ENCODE results near the gene GPR137B.

DNA sequence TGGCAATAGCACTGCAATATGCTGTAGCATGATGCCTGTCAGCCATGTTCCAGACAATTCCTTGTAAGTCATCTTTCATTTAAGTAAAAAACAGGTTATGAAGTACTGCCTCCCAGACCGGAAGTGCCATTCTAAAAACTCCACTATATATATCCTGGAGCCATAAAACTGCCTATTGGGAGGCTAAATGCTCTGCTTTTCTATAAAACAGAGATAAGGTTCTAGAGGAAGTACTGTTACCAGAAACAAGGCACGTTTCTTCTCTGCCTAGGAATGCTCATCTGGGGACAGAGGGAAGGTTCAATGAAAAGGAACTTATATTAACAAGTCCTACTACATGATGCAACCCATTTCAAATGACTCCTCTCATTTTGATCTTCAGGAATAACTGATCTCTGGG is 66.8 kb downstream of the GPR137B start:
- TF ChIP-seq, protein P1, sequence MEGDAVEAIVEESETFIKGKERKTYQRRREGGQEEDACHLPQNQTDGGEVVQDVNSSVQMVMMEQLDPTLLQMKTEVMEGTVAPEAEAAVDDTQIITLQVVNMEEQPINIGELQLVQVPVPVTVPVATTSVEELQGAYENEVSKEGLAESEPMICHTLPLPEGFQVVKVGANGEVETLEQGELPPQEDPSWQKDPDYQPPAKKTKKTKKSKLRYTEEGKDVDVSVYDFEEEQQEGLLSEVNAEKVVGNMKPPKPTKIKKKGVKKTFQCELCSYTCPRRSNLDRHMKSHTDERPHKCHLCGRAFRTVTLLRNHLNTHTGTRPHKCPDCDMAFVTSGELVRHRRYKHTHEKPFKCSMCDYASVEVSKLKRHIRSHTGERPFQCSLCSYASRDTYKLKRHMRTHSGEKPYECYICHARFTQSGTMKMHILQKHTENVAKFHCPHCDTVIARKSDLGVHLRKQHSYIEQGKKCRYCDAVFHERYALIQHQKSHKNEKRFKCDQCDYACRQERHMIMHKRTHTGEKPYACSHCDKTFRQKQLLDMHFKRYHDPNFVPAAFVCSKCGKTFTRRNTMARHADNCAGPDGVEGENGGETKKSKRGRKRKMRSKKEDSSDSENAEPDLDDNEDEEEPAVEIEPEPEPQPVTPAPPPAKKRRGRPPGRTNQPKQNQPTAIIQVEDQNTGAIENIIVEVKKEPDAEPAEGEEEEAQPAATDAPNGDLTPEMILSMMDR (IDR thresholded peaks at IDR 0.05; ENCODE audit: poor library complexity, severe bottlenecking), result no peak
- TF ChIP-seq SMC3 (conservative IDR thresholded peaks at IDR 0.05; ENCODE audit: poor library complexity) (no peak), TAF1 (IDR thresholded peaks at IDR 0.05; ENCODE audit: low read depth) (no peak), POLR2AphosphoS5 (IDR thresholded peaks at IDR 0.05) (no peak)
- TF ChIP-seq, protein P2, sequence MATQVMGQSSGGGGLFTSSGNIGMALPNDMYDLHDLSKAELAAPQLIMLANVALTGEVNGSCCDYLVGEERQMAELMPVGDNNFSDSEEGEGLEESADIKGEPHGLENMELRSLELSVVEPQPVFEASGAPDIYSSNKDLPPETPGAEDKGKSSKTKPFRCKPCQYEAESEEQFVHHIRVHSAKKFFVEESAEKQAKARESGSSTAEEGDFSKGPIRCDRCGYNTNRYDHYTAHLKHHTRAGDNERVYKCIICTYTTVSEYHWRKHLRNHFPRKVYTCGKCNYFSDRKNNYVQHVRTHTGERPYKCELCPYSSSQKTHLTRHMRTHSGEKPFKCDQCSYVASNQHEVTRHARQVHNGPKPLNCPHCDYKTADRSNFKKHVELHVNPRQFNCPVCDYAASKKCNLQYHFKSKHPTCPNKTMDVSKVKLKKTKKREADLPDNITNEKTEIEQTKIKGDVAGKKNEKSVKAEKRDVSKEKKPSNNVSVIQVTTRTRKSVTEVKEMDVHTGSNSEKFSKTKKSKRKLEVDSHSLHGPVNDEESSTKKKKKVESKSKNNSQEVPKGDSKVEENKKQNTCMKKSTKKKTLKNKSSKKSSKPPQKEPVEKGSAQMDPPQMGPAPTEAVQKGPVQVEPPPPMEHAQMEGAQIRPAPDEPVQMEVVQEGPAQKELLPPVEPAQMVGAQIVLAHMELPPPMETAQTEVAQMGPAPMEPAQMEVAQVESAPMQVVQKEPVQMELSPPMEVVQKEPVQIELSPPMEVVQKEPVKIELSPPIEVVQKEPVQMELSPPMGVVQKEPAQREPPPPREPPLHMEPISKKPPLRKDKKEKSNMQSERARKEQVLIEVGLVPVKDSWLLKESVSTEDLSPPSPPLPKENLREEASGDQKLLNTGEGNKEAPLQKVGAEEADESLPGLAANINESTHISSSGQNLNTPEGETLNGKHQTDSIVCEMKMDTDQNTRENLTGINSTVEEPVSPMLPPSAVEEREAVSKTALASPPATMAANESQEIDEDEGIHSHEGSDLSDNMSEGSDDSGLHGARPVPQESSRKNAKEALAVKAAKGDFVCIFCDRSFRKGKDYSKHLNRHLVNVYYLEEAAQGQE (IDR thresholded peaks at IDR 0.05; ENCODE audit: borderline replicate concordance), result no peak
